ENCODE results near the gene TM4SF5.

DNA sequence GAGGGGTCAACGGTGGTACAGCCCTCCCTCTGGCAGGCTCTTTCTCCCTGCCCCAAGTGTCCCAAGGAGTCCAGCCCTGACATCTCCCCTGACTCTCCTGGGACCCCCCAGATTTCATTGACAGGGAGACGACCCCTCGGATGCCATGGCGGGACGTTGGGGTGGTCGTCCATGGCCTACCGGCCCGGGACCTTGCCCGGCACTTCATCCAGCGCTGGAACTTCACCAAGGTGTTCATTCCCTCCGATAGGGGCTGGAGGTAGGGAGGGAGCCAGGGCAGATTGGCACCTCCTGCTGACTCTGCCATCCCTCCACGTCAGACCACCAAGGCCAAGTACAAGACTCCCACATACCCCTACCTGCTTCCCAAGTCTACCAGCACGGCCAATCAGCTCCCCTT lies 45.1 kb downstream of the TM4SF5 start:
- no peak for TF ChIP-seq GATA3 (IDR thresholded peaks at IDR 0.05; ENCODE audit: low read depth, low read length)
- no peak for TF ChIP-seq GATA2 (IDR thresholded peaks at IDR 0.05; ENCODE audit: low read depth, low read length)
